GM19240 (cell line): Measurements from ENCODE around the gene TMPRSS7.

Source experiments
- DNase-seq: peaks from one replicate; pipeline ENCODE4 v3.0.0; 2011; ENCODE audit warnings: low spot score; ENCODE audit not compliant: insufficient read length

TMPRSS7 gene

DNA sequence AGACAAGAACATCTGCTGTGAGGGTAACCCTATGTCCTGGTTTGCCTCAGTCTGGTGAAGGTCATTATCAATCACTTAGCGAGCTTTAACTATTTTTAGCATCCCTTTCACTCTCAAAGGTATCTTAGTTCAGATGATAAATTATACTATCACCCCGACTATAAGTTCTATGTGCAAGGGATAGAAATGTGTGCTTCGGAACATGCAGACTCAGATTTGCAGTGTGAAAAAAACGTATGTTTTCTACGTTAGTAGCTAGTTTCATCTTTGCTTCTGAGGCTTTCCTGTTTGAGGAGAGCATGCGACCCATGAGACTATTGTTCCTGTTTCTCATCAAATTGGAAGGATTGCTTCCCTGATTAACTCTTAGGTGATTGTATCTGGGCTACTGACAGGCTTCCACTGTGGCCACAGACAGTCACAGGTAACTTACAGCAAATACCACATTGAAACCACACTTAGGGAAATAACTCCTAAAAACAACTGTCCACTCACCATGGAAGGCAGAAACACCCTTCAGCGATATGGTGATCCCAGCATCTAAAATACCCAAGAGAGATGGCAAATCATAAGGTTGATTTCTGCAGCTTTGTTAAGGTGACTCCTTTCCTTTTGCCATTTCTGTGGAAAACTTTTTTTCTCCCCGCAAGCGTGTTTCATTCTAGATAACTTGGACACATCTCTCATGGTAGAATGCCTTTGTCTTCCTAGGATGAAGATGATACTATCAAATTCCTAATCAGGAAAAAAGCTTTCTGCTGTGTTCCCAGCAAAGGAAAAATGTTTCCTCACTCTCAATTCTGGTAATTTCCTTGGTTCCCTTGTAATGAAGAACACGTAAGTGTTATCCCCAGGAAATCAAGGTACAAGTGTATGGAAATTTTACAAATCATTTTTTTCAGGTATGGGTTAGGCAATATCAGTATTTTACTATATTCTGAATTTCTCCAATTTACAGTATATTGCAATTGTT, 93.3 kb downstream of the TMPRSS7 start:
- no peak for DNase-seq

DNA sequence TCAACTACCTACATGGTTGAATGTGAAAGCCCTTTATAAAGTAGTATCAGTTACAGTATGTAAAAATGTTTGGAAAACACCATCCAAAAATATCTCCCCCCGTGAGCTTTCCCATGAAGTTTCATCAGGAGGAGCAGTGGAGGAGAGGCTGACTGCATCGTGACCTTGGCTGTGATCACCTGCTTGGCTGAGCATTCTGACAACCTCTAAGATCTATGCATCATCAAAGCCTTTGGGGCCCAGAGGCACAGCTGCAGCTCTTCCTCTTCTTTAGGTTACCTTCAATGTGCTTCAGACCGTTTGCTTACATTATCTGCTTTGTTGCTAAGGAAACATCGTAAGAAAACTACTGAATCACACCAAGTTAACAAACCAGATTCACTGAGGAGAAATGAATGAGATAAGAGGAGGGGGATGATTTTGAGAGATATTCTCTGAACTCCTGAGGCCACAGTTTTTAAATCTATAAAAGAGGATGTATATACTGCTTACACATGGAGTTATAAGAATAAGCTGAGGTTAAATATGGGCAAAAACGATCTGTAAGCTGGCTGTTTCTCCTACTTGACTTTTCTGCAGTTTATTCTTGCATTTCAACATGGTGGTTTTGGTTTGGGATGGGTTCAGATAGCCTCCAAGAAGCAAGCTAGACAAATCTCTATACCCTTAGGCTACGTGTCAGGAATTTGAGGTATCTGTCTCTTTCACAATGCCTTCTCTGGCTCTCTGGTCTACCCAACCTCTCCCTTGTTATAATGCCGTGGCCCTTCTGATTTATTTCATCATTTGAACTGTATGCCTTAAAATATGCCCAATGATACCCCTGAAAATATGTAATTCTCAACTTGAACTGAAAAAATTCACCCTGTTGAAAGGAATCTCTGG, 94.5 kb downstream of the TMPRSS7 start:
- DNase-seq: no peak

DNA sequence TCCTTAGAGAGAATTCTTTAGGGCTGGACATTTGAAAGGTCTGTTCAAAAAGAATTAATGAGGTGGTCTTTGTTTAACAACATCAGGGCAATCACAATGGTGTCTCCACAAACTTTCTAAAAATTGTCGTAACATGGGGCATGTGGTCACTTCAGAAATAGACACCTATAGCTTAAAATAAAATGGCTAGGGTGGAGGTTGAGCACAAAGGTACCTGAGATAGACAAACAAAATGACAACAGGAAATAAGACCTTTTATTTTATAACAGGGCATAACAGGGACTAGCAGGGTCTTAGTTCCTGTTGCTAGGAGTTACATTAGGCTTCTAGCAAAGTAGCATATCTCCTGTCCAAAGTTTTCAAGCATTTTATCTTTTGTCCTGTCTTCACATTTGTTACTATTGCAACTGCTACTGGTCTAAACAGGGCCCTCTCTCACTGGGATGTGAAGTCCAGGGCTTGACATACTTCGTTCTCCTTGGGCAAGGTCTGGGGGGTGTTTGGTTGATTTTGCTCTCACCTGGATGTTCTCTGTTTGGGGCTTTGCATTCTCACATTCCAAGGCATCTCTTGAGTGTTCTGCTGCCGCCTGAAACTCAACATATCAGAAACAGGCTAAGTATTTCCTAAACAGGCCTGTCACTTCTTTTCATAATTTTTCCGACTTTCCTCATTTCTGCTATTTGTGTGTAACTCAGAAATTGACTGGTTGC, 95.5 kb downstream of the TMPRSS7 start:
- no peak for DNase-seq

GRCh38 chr3:112130638-112130993, 96.1 kb downstream of the TMPRSS7 start:
- no peak for DNase-seq
